SK-N-SH treated with all-trans-retinoic acid at 6 μM for 48 hours (cell line): ENCODE measurements around the gene AGBL3.

Experiments used
- ATAC-seq: fragments of 200-7000 bp; cut with Tn5 transposase; 3 replicates; pipeline ENCODE4 v1.9.1; 2020; ENCODE audit warnings: mild to moderate bottlenecking, moderate library complexity
- ARNTL ChIP-seq: fragments of 450-650 bp; formaldehyde crosslinking; IDR thresholded peaks from 2 replicates; pipeline ENCODE4 v1.5.0; 2020; ENCODE audit warnings: low read depth, mild to moderate bottlenecking, moderate library complexity, borderline replicate concordance
- BACH2 ChIP-seq: fragments of 250-450 bp; sonication (Bioruptor Pico); IDR thresholded peaks from 2 replicates; pipeline ENCODE4 v1.9.0; 2021; ENCODE audit warnings: mild to moderate bottlenecking, borderline replicate concordance
- CSDC2 ChIP-seq: fragments of 250-450 bp; sonication (Bioruptor Pico); IDR thresholded peaks from 2 replicates; pipeline ENCODE4 v1.5.0; 2020; ENCODE audit warnings: mild to moderate bottlenecking, moderate library complexity
- ESRRG ChIP-seq: fragments of 250-450 bp; sonication (Bioruptor Pico); IDR thresholded peaks from 2 replicates; pipeline ENCODE4 v1.6.1; 2021; ENCODE audit warnings: mild to moderate bottlenecking
- GLIS3 ChIP-seq: fragments of 250-450 bp; sonication (Bioruptor Pico); IDR thresholded peaks from 2 replicates; pipeline ENCODE4 v1.5.0; 2020; ENCODE audit warnings: mild to moderate bottlenecking, moderate library complexity
- ISL1 ChIP-seq: fragments of 250-450 bp; sonication (Bioruptor Pico); IDR thresholded peaks from 2 replicates; pipeline ENCODE4 v2.1.2; 2022; ENCODE audit warnings: mild to moderate bottlenecking, moderate library complexity
- OSR1 ChIP-seq: fragments of 250-450 bp; sonication (Bioruptor Pico); IDR thresholded peaks from 2 replicates; pipeline ENCODE4 v1.8.0; 2022; ENCODE audit warnings: moderate library complexity, mild to moderate bottlenecking, inconsistent platforms
- RARB ChIP-seq: fragments of 250-450 bp; sonication (Bioruptor Pico); IDR thresholded peaks from 2 replicates; pipeline ENCODE4 v1.8.0; 2021; ENCODE audit warnings: mild to moderate bottlenecking, moderate library complexity
- TCF4 ChIP-seq: fragments of 250-450 bp; sonication (Bioruptor Pico); IDR thresholded peaks from 2 replicates; pipeline ENCODE4 v1.8.0; 2021; ENCODE audit warnings: mild to moderate bottlenecking, moderate library complexity, borderline replicate concordance
- ZC3H10 ChIP-seq: fragments of 250-450 bp; sonication (Bioruptor Pico); IDR thresholded peaks from 2 replicates; pipeline ENCODE4 v1.5.1; 2021; ENCODE audit warnings: mild to moderate bottlenecking, moderate library complexity
- ZFP3 ChIP-seq: fragments of 250-450 bp; sonication (Bioruptor Pico); IDR thresholded peaks from 2 replicates; pipeline ENCODE4 v1.5.0; 2020; ENCODE audit warnings: mild to moderate bottlenecking, moderate library complexity
- ZFP30 ChIP-seq: fragments of 450-650 bp; formaldehyde crosslinking; IDR thresholded peaks from 2 replicates; pipeline ENCODE4 v1.5.0; 2022; ENCODE audit warnings: mild to moderate bottlenecking, moderate library complexity
- TF ChIP-seq, protein P1 (sequence below): fragments of 250-450 bp; sonication (Bioruptor Pico); IDR thresholded peaks from 2 replicates; pipeline ENCODE4 v1.8.0; 2020; ENCODE audit warnings: mild to moderate bottlenecking, moderate library complexity, borderline replicate concordance
- TF ChIP-seq, protein P2 (sequence below): fragments of 250-450 bp; sonication (Bioruptor Pico); IDR thresholded peaks from 2 replicates; pipeline ENCODE4 v1.5.1; 2020; ENCODE audit warnings: low read depth, mild to moderate bottlenecking, moderate library complexity
- TF ChIP-seq, protein P3 (sequence below): fragments of 250-450 bp; sonication (Bioruptor Pico); IDR thresholded peaks from 2 replicates; pipeline ENCODE4 v1.5.0; 2020; ENCODE audit warnings: mild to moderate bottlenecking, moderate library complexity
- TF ChIP-seq, protein P4 (sequence below): fragments of 250-450 bp; sonication (Bioruptor Pico); IDR thresholded peaks from 2 replicates; pipeline ENCODE4 v1.5.1; 2021; ENCODE audit warnings: mild to moderate bottlenecking, moderate library complexity

AGBL3 gene

DNA sequence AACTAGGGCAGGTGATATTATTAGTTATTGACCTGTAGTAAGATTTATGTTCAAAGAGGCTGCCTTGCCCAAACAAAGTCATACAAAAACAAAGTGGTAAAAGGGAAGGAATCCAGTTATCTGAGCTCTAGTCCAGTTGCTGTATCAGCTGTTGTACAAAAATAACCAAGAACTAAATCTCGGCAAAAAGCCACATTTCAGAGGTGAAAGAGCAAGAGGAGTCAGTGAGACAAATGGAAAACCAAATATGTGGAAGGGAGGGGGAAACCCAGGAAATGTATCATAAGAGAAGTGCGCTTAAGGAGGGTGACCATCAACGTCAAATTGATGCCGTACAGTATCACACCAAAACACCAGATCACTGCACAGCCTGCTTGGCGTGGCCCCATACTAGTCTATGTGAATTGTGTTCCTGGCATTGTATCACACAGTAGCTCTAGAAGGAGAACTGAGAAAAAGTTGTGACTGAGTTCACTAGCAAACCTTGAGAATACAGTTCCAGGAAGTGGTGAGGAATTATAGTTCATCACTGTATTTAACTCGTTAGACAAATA is 6.4 kb downstream of the AGBL3 start:
- TF ChIP-seq OSR1 (CRISPR knock-in tag): no peak
- no peak for TF ChIP-seq GLIS3 (CRISPR knock-in tag)
- TF ChIP-seq, protein P1, sequence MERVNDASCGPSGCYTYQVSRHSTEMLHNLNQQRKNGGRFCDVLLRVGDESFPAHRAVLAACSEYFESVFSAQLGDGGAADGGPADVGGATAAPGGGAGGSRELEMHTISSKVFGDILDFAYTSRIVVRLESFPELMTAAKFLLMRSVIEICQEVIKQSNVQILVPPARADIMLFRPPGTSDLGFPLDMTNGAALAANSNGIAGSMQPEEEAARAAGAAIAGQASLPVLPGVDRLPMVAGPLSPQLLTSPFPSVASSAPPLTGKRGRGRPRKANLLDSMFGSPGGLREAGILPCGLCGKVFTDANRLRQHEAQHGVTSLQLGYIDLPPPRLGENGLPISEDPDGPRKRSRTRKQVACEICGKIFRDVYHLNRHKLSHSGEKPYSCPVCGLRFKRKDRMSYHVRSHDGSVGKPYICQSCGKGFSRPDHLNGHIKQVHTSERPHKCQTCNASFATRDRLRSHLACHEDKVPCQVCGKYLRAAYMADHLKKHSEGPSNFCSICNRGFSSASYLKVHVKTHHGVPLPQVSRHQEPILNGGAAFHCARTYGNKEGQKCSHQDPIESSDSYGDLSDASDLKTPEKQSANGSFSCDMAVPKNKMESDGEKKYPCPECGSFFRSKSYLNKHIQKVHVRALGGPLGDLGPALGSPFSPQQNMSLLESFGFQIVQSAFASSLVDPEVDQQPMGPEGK (CRISPR knock-in tag): no peak
- no peak for TF ChIP-seq TCF4 (CRISPR knock-in tag)
- TF ChIP-seq BACH2 (CRISPR knock-in tag): no peak
- TF ChIP-seq ARNTL: no peak
- no peak for TF ChIP-seq ISL1 (CRISPR knock-in tag)
- TF ChIP-seq ZC3H10 (CRISPR knock-in tag): no peak
- TF ChIP-seq ZFP30: no peak
- ATAC-seq: no peak

DNA sequence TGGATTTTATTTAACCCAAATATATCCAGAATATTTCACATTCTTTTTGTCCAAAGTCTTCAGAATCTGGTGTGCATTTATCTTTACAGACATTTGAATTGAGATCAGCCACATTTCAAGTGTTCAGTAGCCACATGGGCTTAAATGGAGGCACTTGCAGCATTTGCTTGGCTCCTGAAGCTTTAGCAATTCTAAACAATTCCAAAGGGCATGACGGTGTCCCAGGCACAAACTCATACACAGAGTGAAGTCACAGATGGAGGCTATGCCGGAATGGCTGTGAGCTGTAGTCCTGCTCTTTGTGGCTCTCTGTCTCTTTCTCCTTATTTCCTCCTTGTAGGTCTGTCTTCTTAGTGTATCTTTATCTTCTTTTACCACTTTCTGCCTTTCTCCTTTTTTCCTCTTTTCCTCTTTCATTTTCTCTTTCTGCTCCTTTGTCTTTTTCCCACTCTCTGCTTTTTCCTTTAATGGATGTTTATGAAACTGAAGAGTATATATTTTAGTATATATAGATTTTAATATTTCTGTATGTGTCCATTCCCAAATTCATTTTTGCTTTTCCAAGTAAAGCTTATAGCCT is 7.7 kb downstream of the AGBL3 start:
- no peak for ATAC-seq

DNA sequence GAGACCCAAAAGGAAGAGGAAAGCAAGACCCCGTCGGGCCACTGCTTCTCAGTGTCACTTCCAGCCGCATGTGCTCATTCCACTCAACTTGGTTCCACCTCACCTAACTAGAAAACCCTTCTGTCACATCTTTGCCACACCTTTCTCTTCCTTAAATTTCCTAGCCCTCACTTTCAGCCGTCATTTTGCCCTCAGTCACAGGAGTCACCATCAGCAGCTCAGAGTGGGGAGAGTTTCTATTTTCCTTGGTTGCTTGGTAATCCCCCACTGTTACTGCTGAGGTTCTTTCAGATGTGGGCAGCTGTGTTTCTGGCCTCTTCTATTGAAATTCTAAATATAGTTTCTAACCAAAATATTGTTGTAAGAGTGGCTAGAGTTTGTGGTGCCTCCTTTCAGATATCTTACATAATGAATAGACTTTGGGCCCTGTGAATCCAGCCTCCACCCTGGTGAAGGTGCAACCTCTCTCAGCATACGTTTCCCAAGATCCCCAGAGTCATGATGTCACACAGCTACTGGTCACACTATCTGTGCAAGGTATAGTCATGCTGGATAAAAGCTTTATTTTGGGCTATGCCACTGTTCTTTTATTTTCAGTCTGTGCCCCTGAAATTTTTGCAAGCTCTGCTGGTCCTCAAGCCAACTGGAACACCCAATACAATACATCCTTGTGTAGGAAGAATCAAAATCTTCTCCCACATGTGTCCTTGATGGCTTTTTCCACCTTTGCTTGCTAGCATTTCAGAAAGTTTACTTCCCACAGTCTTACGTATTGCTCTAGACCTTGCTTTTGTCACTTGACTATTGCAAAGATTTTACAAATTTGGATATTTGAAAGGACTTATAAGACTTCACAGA is 9.2 kb downstream of the AGBL3 start:
- ATAC-seq: no peak
- TF ChIP-seq ZC3H10 (CRISPR knock-in tag): no peak

More for the DNA sequence above, 7.7 kb downstream of the AGBL3 start:
- TF ChIP-seq, protein P2, sequence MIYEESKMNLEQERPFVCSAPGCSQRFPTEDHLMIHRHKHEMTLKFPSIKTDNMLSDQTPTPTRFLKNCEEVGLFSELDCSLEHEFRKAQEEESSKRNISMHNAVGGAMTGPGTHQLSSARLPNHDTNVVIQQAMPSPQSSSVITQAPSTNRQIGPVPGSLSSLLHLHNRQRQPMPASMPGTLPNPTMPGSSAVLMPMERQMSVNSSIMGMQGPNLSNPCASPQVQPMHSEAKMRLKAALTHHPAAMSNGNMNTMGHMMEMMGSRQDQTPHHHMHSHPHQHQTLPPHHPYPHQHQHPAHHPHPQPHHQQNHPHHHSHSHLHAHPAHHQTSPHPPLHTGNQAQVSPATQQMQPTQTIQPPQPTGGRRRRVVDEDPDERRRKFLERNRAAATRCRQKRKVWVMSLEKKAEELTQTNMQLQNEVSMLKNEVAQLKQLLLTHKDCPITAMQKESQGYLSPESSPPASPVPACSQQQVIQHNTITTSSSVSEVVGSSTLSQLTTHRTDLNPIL (CRISPR knock-in tag): no peak
- TF ChIP-seq RARB (CRISPR knock-in tag): no peak
- no peak for TF ChIP-seq ZFP3 (CRISPR knock-in tag)
- TF ChIP-seq, protein P3, sequence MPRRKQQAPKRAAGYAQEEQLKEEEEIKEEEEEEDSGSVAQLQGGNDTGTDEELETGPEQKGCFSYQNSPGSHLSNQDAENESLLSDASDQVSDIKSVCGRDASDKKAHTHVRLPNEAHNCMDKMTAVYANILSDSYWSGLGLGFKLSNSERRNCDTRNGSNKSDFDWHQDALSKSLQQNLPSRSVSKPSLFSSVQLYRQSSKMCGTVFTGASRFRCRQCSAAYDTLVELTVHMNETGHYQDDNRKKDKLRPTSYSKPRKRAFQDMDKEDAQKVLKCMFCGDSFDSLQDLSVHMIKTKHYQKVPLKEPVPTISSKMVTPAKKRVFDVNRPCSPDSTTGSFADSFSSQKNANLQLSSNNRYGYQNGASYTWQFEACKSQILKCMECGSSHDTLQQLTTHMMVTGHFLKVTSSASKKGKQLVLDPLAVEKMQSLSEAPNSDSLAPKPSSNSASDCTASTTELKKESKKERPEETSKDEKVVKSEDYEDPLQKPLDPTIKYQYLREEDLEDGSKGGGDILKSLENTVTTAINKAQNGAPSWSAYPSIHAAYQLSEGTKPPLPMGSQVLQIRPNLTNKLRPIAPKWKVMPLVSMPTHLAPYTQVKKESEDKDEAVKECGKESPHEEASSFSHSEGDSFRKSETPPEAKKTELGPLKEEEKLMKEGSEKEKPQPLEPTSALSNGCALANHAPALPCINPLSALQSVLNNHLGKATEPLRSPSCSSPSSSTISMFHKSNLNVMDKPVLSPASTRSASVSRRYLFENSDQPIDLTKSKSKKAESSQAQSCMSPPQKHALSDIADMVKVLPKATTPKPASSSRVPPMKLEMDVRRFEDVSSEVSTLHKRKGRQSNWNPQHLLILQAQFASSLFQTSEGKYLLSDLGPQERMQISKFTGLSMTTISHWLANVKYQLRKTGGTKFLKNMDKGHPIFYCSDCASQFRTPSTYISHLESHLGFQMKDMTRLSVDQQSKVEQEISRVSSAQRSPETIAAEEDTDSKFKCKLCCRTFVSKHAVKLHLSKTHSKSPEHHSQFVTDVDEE: no peak
- TF ChIP-seq ZC3H10 (CRISPR knock-in tag): no peak
- TF ChIP-seq ISL1 (CRISPR knock-in tag): no peak
- no peak for TF ChIP-seq ESRRG (CRISPR knock-in tag)
- TF ChIP-seq, protein P4, sequence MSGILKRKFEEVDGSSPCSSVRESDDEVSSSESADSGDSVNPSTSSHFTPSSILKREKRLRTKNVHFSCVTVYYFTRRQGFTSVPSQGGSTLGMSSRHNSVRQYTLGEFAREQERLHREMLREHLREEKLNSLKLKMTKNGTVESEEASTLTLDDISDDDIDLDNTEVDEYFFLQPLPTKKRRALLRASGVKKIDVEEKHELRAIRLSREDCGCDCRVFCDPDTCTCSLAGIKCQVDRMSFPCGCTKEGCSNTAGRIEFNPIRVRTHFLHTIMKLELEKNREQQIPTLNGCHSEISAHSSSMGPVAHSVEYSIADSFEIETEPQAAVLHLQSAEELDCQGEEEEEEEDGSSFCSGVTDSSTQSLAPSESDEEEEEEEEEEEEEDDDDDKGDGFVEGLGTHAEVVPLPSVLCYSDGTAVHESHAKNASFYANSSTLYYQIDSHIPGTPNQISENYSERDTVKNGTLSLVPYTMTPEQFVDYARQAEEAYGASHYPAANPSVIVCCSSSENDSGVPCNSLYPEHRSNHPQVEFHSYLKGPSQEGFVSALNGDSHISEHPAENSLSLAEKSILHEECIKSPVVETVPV: no peak

DNA sequence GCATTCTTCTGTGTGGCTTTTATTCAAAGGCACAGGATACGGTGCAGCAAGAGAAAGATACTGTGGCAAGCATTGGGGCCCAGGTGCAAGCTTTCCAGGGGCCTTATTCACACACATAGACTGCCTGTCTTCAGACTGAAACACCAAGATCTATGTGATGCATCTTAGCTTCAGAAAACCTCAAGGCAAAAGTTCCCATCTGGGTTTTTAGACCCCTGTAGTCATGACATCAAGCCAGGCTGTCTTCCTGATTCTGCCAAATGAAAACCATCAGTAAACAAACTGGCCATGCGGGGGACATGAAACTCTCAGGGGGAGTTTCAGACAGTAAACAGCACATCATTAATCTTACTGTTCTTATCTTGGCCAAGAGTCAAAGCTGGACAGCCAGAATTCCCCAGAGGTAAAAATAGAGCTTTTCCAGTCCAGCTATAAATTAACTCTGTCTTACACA is 9.8 kb downstream of the AGBL3 start:
- peak; percentile 57 for ATAC-seq

More for the DNA sequence above, 9.8 kb downstream of the AGBL3 start:
- TF ChIP-seq, protein P1 (CRISPR knock-in tag): peak; percentile 79; the same call in 1 of the 2 replicates
- TF ChIP-seq ZC3H10 (CRISPR knock-in tag) (0 out of 2 replicates have a peak, but pooled peaks have one; percentile 31), CSDC2 (CRISPR knock-in tag) (no peak), ISL1 (CRISPR knock-in tag) (peak; percentile 94)
